ENCODE data around the gene TAB2.
"Not testable (repeated sequence)": the region's sequence is repeated elsewhere in the genome, so short reads cannot be mapped to it uniquely, and the experiment has no call there.

Gene TAB2

GRCh38 chr6:149334682-149335160, 17.2 kb downstream of the TAB2 start:
- DNase-seq, result no peak

- DNase-seq, result no peak
Measured at GRCh38 chr6:149335924-149336608, 18.6 kb downstream of the TAB2 start.

GRCh38 chr6:149336609-149336928, 19.1 kb downstream of the TAB2 start:
- DNase-seq, result no peak

- no peak for DNase-seq
Measured at GRCh38 chr6:149337320-149337719, 19.8 kb downstream of the TAB2 start.

GRCh38 chr6:149340200-149340599, 22.7 kb downstream of the TAB2 start:
- DNase-seq, result no peak

GRCh38 chr6:149342525-149342924, 25.0 kb downstream of the TAB2 start:
- DNase-seq, result no peak

GRCh38 chr6:149343501-149343900, 26.0 kb downstream of the TAB2 start:
- DNase-seq, result no peak

- DNase-seq, result no peak
Measured at GRCh38 chr6:149346078-149346477, 28.6 kb downstream of the TAB2 start.

GRCh38 chr6:149347067-149347466, 29.6 kb downstream of the TAB2 start:
- DNase-seq, result no peak

GRCh38 chr6:149349279-149349678, 31.8 kb downstream of the TAB2 start:
- not testable (repeated sequence) for DNase-seq

- DNase-seq, result no peak
Measured at GRCh38 chr6:149354009-149354408, 36.5 kb downstream of the TAB2 start.

- DNase-seq, result no peak
Measured at GRCh38 chr6:149356081-149356750, 38.7 kb downstream of the TAB2 start.

GRCh38 chr6:149357726-149358538, 40.4 kb downstream of the TAB2 start:
- DNase-seq, result no peak

GRCh38 chr6:149359440-149359839, 41.9 kb downstream of the TAB2 start:
- DNase-seq, result no peak

- DNase-seq, result no peak
Measured at GRCh38 chr6:149360536-149360935, 43.0 kb downstream of the TAB2 start.

- no peak for DNase-seq
Measured at GRCh38 chr6:149362289-149362688, 44.8 kb downstream of the TAB2 start.

GRCh38 chr6:149363154-149363553, 45.6 kb downstream of the TAB2 start:
- no peak for DNase-seq

GRCh38 chr6:149364557-149364956, 47.0 kb downstream of the TAB2 start:
- DNase-seq, result no peak

GRCh38 chr6:149365197-149365596, 47.7 kb downstream of the TAB2 start:
- no peak for DNase-seq

GRCh38 chr6:149366267-149366921, 48.9 kb downstream of the TAB2 start:
- DNase-seq, result no peak

- no peak for DNase-seq
Measured at GRCh38 chr6:149368065-149368464, 50.6 kb downstream of the TAB2 start.

GRCh38 chr6:149371154-149371553, 53.6 kb downstream of the TAB2 start:
- no peak for DNase-seq

- no peak for DNase-seq
Measured at GRCh38 chr6:149372062-149372461, 54.5 kb downstream of the TAB2 start.
